Effector memory CD4-positive, alpha-beta T cell (primary cell): ENCODE results near the gene SIRT3.

ENCODE experiments used
- DNase-seq, 3 donors: peaks; one replicate each; pipeline ENCODE4 v3.0.0-alpha.2; 2020
- H3K27ac ChIP-seq: 2 replicates; pipeline ENCODE4 v1.7.0; 2013; ENCODE audit warnings: mild to moderate bottlenecking, low read length, moderate library complexity; ENCODE audit not compliant: insufficient read depth, poor library complexity, severe bottlenecking
- H3K27me3 ChIP-seq: replicated peaks from 2 replicates; pipeline ENCODE4 v1.7.0; 2013; ENCODE audit warnings: mild to moderate bottlenecking, low read length; ENCODE audit not compliant: insufficient read depth, control insufficient read depth, poor library complexity, severe bottlenecking
- H3K36me3 ChIP-seq: 2 replicates; pipeline ENCODE4 v1.7.0; 2013; ENCODE audit warnings: mild to moderate bottlenecking, low read length, moderate library complexity; ENCODE audit not compliant: control insufficient read depth, insufficient read depth
- H3K4me1 ChIP-seq: 2 replicates; pipeline ENCODE4 v1.7.0; 2013; ENCODE audit warnings: low read length, mild to moderate bottlenecking; ENCODE audit not compliant: control insufficient read depth, insufficient read depth, poor library complexity, severe bottlenecking
- H3K4me3 ChIP-seq: 2 replicates; pipeline ENCODE4 v1.7.0; 2013; ENCODE audit warnings: low read length, low read depth, mild to moderate bottlenecking; ENCODE audit not compliant: insufficient read depth, poor library complexity, severe bottlenecking
- H3K9me3 ChIP-seq: 2 replicates; pipeline ENCODE4 v1.7.0; 2013; ENCODE audit warnings: mild to moderate bottlenecking, low read length, moderate library complexity; ENCODE audit not compliant: control insufficient read depth

The SIRT3 gene

DNA sequence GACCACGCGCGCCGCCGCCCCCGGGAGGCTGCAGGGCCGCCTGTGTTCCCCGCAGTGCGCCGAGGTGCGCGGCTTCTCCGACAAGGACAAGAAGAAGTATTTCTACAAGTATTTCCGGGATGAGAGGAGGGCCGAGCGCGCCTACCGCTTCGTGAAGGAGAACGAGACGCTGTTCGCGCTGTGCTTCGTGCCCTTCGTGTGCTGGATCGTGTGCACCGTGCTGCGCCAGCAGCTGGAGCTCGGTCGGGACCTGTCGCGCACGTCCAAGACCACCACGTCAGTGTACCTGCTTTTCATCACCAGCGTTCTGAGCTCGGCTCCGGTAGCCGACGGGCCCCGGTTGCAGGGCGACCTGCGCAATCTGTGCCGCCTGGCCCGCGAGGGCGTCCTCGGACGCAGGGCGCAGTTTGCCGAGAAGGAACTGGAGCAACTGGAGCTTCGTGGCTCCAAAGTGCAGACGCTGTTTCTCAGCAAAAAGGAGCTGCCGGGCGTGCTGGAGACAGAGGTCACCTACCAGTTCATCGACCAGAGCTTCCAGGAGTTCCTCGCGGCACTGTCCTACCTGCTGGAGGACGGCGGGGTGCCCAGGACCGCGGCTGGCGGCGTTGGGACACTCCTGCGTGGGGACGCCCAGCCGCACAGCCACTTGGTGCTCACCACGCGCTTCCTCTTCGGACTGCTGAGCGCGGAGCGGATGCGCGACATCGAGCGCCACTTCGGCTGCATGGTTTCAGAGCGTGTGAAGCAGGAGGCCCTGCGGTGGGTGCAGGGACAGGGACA lies 44.8 kb upstream of the SIRT3 start:
- no peak for DNase-seq
- peak overlapping the region; percentile 39 for H3K27ac ChIP-seq

DNA sequence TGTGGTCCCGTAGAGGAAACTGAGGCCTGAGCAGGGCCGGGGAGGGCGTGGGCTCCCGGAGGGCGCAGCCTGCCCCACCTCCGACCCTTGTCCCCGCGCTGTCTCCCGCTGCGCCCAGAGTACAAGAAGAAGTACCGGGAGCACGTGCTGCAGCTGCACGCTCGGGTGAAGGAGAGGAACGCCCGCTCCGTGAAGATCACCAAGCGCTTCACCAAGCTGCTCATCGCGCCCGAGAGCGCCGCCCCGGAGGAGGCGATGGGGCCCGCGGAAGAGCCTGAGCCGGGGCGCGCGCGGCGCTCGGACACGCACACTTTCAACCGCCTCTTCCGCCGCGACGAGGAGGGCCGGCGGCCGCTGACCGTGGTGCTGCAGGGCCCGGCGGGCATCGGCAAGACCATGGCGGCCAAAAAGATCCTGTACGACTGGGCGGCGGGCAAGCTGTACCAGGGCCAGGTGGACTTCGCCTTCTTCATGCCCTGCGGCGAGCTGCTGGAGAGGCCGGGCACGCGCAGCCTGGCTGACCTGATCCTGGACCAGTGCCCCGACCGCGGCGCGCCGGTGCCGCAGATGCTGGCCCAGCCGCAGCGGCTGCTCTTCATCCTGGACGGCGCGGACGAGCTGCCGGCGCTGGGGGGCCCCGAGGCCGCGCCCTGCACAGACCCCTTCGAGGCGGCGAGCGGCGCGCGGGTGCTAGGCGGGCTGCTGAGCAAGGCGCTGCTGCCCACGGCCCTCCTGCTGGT lies 44.0 kb upstream of the SIRT3 start:
- no peaks in the 10 kb centered on the region for H3K27me3 ChIP-seq
- peak overlapping the region; percentile 38 for H3K27ac ChIP-seq
- DNase-seq, result no peak
- no peaks in the 10 kb centered on the region for H3K36me3 ChIP-seq
- peak overlapping the region; percentile 63 for H3K4me3 ChIP-seq
- H3K4me1 ChIP-seq, result peaks cover 45% of the 10 kb centered on the region
- no peaks in the 10 kb centered on the region for H3K9me3 ChIP-seq

More for the DNA sequence above, 44.8 kb upstream of the SIRT3 start:
- Histone ChIP-seq H3K27me3 (no peaks in the 10 kb centered on the region), H3K4me3 (peak overlapping the region; percentile 63), H3K36me3 (no peaks in the 10 kb centered on the region), H3K9me3 (no peaks in the 10 kb centered on the region), H3K4me1 (peaks cover 45% of the 10 kb centered on the region)

DNA sequence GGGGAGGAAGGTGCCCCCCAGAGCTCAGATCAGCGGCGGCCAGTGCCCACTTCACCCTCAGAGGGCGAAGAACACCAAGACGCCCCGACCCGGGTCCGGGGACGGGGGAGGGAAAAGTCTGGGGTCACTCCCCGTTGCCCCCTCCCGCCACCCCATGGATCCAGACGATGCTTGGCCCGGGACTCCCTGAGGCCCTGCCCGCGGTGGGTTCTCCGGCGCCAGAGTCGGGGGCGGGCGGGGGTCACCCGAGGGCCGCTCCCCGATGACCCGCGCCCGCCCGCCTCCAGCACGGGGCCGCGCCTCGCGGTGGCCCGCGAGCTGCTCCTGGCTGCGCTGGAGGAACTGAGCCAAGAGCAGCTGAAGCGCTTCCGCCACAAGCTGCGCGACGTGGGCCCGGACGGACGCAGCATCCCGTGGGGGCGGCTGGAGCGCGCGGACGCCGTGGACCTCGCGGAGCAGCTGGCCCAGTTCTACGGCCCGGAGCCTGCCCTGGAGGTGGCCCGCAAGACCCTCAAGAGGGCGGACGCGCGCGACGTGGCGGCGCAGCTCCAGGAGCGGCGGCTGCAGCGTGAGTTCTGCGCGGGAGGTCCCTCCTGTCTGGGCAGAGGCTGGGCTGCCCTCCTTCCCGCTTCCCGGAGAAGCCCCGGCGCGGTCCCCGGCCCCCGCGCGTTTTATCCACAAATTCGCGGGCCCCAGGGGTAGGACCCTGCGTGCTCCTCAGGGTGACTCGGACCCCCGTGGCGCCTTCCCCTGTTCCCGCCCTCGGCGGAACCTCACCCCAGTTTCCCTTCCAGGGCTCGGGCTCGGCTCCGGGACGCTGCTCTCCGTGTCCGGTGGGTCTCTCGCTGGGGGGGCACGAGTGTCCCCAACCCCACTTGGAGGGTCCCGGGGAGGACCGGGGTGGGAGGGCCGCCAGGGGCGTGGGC lies 43.2 kb upstream of the SIRT3 start:
- Histone ChIP-seq H3K27ac (peak overlapping the region; percentile 38), H3K36me3 (no peaks in the 10 kb centered on the region), H3K4me3 (peak overlapping the region; percentile 63), H3K27me3 (no peaks in the 10 kb centered on the region), H3K4me1 (peaks cover 45% of the 10 kb centered on the region), H3K9me3 (no peaks in the 10 kb centered on the region)
- no peak for DNase-seq

GRCh38 chr11:278001-278951 lies 42.1 kb upstream of the SIRT3 start, which contains the start of gene NLRP6:
Gene NLRP6 (plus strand): TSS chr11:278407. CDS start chr11:278570, 163 bp downstream.
- Histone ChIP-seq H3K4me1 (peaks cover 45% of the 10 kb centered on the region), H3K27me3 (no peaks in the 10 kb centered on the region), H3K9me3 (no peaks in the 10 kb centered on the region), H3K4me3 (peak within 1 kb of the TSS; percentile 63), H3K36me3 (no peaks in the 10 kb centered on the region), H3K27ac (peak within 1 kb of the TSS; percentile 38)
- no peak for DNase-seq

DNA sequence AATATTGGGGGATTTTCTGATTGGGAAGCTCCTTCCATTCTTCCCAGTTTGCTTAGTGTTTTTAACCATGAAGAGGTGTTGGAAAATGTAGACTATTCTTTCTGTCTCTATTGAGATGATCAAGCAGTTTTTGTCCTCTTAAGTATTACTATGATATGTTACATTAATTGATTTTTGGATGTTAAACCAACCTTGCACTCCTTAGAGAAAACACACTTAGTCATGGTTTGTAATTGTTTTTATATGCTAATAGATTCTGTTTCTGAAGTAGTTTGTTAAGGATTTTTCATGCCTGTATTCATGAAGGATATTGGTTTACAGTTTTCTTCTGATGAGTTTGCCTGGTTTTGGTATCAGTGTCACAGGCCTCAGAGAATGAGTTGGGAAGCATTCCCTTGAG lies 40.1 kb upstream of the SIRT3 start:
- Histone ChIP-seq H3K36me3 (no peaks in the 10 kb centered on the region), H3K27me3 (no peaks in the 10 kb centered on the region), H3K9me3 (no peaks in the 10 kb centered on the region), H3K4me3 (no peak overlapping the region), H3K27ac (no peak overlapping the region), H3K4me1 (peaks cover 27% of the 10 kb centered on the region)
- DNase-seq, result no peak

- Histone ChIP-seq H3K36me3 (no peaks in the 10 kb centered on the region), H3K4me1 (peaks cover 15% of the 10 kb centered on the region), H3K27me3 (no peaks in the 10 kb centered on the region), H3K4me3 (no peak overlapping the region), H3K27ac (no peak overlapping the region), H3K9me3 (no peaks in the 10 kb centered on the region)
- DNase-seq, result no peak
These were observed 36.7 kb upstream of the SIRT3 start for GRCh38 chr11:272931-273198.

- H3K36me3 ChIP-seq, result no peaks in the 10 kb centered on the region
- H3K27ac ChIP-seq, result no peak overlapping the region
- H3K9me3 ChIP-seq, result no peaks in the 10 kb centered on the region
- no peaks in the 10 kb centered on the region for H3K27me3 ChIP-seq
- H3K4me3 ChIP-seq, result no peak overlapping the region
- peaks cover 19% of the 10 kb centered on the region for H3K4me1 ChIP-seq
- no peak for DNase-seq
These were observed 36.2 kb upstream of the SIRT3 start for GRCh38 chr11:272195-272930.

GRCh38 chr11:271319-271715 lies 35.2 kb upstream of the SIRT3 start:
- Histone ChIP-seq H3K36me3 (no peaks in the 10 kb centered on the region), H3K27me3 (no peaks in the 10 kb centered on the region), H3K9me3 (no peaks in the 10 kb centered on the region), H3K27ac (no peak overlapping the region), H3K4me3 (no peak overlapping the region), H3K4me1 (peaks cover 22% of the 10 kb centered on the region)
- no peak for DNase-seq
